ENCODE data around the gene DNM2. TPM values are rescaled to one million over a fixed set of nuclear protein-coding genes. Genes with fewer than 3 reads are reported as not detected.

DNM2 gene
- total RNA-seq, 1 donor: 102 TPM

DNA sequence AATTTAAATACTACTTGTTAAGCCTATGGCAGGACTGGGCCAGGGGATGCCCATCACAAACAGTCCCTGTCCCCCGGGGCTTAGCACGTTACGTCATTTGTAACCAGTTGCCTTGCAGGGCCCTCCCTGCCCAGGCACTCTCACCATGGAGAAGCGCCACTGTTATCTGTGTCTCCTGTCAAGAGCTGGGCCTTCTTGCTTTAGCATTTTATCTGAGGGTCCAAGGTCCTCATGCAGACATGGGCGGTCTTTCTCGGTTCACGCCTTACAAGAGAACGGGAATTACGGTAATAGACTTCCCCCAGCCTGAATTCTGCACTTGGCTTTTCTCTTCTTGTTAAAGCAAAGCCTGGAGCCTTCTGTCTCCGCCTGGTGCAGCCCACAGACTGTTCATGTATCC, 72.0 kb downstream of the DNM2 start:
- TF ChIP-seq, protein P1, sequence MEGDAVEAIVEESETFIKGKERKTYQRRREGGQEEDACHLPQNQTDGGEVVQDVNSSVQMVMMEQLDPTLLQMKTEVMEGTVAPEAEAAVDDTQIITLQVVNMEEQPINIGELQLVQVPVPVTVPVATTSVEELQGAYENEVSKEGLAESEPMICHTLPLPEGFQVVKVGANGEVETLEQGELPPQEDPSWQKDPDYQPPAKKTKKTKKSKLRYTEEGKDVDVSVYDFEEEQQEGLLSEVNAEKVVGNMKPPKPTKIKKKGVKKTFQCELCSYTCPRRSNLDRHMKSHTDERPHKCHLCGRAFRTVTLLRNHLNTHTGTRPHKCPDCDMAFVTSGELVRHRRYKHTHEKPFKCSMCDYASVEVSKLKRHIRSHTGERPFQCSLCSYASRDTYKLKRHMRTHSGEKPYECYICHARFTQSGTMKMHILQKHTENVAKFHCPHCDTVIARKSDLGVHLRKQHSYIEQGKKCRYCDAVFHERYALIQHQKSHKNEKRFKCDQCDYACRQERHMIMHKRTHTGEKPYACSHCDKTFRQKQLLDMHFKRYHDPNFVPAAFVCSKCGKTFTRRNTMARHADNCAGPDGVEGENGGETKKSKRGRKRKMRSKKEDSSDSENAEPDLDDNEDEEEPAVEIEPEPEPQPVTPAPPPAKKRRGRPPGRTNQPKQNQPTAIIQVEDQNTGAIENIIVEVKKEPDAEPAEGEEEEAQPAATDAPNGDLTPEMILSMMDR (IDR thresholded peaks at IDR 0.05; ENCODE audit: extremely low read depth, low read depth, low read length): no peak
- no peak overlapping the region for H3K4me2 ChIP-seq (ENCODE audit: insufficient read depth, low read length)
- no peaks in the 10 kb centered on the region for H3K4me1 ChIP-seq (ENCODE audit: insufficient read depth, low read length)
- H3K9me3 ChIP-seq (ENCODE audit: low read depth, low read length): no peaks in the 10 kb centered on the region
- peaks cover 2% of the 10 kb centered on the region for H3K79me2 ChIP-seq (ENCODE audit: insufficient read depth, low read length)
- H3K36me3 ChIP-seq (ENCODE audit: insufficient read depth, low read length): peaks cover 75% of the 10 kb centered on the region
- no peak overlapping the region for H3K4me3 ChIP-seq (ENCODE audit: insufficient read depth, low read length)
- no peak overlapping the region for H2AFZ ChIP-seq (ENCODE audit: low read length)
- peak; percentile 51 for DNase-seq (ENCODE audit: insufficient read length, low spot score, missing footprints)
- H3K27ac ChIP-seq (ENCODE audit: low read depth, low read length): no peak overlapping the region
- H3K27me3 ChIP-seq (ENCODE audit: insufficient read depth, low read length): no peaks in the 10 kb centered on the region
- peaks cover 6% of the 10 kb centered on the region for H4K20me1 ChIP-seq (ENCODE audit: insufficient read depth, low read length)

- Histone ChIP-seq H3K79me2 (ENCODE audit: insufficient read depth, low read length) (no peaks in the 10 kb centered on the region), H3K4me2 (ENCODE audit: insufficient read depth, low read length) (no peak overlapping the region), H4K20me1 (ENCODE audit: insufficient read depth, low read length) (peaks cover 6% of the 10 kb centered on the region), H3K27me3 (ENCODE audit: insufficient read depth, low read length) (no peaks in the 10 kb centered on the region), H3K4me3 (ENCODE audit: insufficient read depth, low read length) (no peak overlapping the region), H2AFZ (ENCODE audit: low read length) (no peak overlapping the region), H3K36me3 (ENCODE audit: insufficient read depth, low read length) (peaks cover 72% of the 10 kb centered on the region), H3K4me1 (ENCODE audit: insufficient read depth, low read length) (no peaks in the 10 kb centered on the region), H3K27ac (ENCODE audit: low read depth, low read length) (no peak overlapping the region), H3K9me3 (ENCODE audit: low read depth, low read length) (no peaks in the 10 kb centered on the region)
- TF ChIP-seq, protein P1 (IDR thresholded peaks at IDR 0.05; ENCODE audit: extremely low read depth, low read depth, low read length): no peak
- no peak for DNase-seq (ENCODE audit: insufficient read length, low spot score, missing footprints)
Observed at GRCh38 chr19:10796653-10797052, 78.8 kb downstream of the DNM2 start.

DNA sequence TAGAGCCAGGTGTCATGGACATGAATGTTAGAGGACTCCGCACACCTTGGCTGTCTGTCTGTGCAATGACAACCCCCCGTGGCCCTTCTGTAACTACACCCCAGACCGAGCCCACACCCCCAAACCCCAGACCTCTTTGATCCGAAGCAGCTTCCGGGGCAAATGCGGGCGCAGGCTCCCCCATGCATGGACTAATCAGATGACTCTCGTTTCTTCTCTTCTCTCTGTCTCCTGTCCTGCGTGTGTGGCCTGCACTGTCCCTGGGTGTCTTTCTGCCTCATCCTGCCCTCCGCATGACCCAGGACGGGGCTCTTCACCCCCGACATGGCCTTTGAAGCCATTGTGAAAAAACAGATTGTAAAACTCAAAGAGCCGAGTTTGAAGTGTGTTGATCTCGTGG, 79.2 kb downstream of the DNM2 start:
- TF ChIP-seq, protein P1 (IDR thresholded peaks at IDR 0.05; ENCODE audit: extremely low read depth, low read depth, low read length): no peak
- no peak overlapping the region for H3K4me3 ChIP-seq (ENCODE audit: insufficient read depth, low read length)
- peaks cover 71% of the 10 kb centered on the region for H3K36me3 ChIP-seq (ENCODE audit: insufficient read depth, low read length)

GRCh38 chr19:10797541-10798256, 79.8 kb downstream of the DNM2 start:
- Histone ChIP-seq H3K4me1 (ENCODE audit: insufficient read depth, low read length) (no peaks in the 10 kb centered on the region), H3K9me3 (ENCODE audit: low read depth, low read length) (no peaks in the 10 kb centered on the region), H4K20me1 (ENCODE audit: insufficient read depth, low read length) (peaks cover 3% of the 10 kb centered on the region), H3K4me2 (ENCODE audit: insufficient read depth, low read length) (no peak overlapping the region), H3K4me3 (ENCODE audit: insufficient read depth, low read length) (no peak overlapping the region), H2AFZ (ENCODE audit: low read length) (no peak overlapping the region), H3K27ac (ENCODE audit: low read depth, low read length) (no peak overlapping the region), H3K79me2 (ENCODE audit: insufficient read depth, low read length) (no peaks in the 10 kb centered on the region), H3K27me3 (ENCODE audit: insufficient read depth, low read length) (no peaks in the 10 kb centered on the region), H3K36me3 (ENCODE audit: insufficient read depth, low read length) (peaks cover 71% of the 10 kb centered on the region)
- no peak for DNase-seq (ENCODE audit: insufficient read length, low spot score, missing footprints)
- TF ChIP-seq, protein P1 (IDR thresholded peaks at IDR 0.05; ENCODE audit: extremely low read depth, low read depth, low read length): no peak

More for the DNA sequence above, 79.2 kb downstream of the DNM2 start:
- no peak overlapping the region for H2AFZ ChIP-seq (ENCODE audit: low read length)
- H3K9me3 ChIP-seq (ENCODE audit: low read depth, low read length): no peaks in the 10 kb centered on the region
- peaks cover 5% of the 10 kb centered on the region for H4K20me1 ChIP-seq (ENCODE audit: insufficient read depth, low read length)
- H3K4me2 ChIP-seq (ENCODE audit: insufficient read depth, low read length): no peak overlapping the region
- H3K4me1 ChIP-seq (ENCODE audit: insufficient read depth, low read length): no peaks in the 10 kb centered on the region
- H3K27ac ChIP-seq (ENCODE audit: low read depth, low read length): no peak overlapping the region
- H3K79me2 ChIP-seq (ENCODE audit: insufficient read depth, low read length): no peaks in the 10 kb centered on the region
- no peaks in the 10 kb centered on the region for H3K27me3 ChIP-seq (ENCODE audit: insufficient read depth, low read length)
- DNase-seq (ENCODE audit: insufficient read length, low spot score, missing footprints): no peak

Measured in osteoblast (primary cell).